ENCODE measurements around the gene MGAT4C.

- TF ChIP-seq, protein P1, sequence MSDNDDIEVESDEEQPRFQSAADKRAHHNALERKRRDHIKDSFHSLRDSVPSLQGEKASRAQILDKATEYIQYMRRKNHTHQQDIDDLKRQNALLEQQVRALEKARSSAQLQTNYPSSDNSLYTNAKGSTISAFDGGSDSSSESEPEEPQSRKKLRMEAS (IDR thresholded peaks at IDR 0.05; ENCODE audit: insufficient read depth, insufficient read length): no peak
- TF ChIP-seq, protein P2, sequence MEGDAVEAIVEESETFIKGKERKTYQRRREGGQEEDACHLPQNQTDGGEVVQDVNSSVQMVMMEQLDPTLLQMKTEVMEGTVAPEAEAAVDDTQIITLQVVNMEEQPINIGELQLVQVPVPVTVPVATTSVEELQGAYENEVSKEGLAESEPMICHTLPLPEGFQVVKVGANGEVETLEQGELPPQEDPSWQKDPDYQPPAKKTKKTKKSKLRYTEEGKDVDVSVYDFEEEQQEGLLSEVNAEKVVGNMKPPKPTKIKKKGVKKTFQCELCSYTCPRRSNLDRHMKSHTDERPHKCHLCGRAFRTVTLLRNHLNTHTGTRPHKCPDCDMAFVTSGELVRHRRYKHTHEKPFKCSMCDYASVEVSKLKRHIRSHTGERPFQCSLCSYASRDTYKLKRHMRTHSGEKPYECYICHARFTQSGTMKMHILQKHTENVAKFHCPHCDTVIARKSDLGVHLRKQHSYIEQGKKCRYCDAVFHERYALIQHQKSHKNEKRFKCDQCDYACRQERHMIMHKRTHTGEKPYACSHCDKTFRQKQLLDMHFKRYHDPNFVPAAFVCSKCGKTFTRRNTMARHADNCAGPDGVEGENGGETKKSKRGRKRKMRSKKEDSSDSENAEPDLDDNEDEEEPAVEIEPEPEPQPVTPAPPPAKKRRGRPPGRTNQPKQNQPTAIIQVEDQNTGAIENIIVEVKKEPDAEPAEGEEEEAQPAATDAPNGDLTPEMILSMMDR (IDR thresholded peaks at IDR 0.05; ENCODE audit: extremely low read depth in 1 of 2, insufficient read depth in 1 of 2, low read depth in 1 of 2, low read length in 2 of 2): no peak
- no peak for TF ChIP-seq POLR2A (IDR thresholded peaks at IDR 0.05; ENCODE audit: low read depth, low read length)
- no peak for TF ChIP-seq EZH2 (IDR thresholded peaks at IDR 0.05; ENCODE audit: borderline replicate concordance, low read depth, low read length, severe bottlenecking)
- TF ChIP-seq MYC (IDR thresholded peaks at IDR 0.05; ENCODE audit: low read depth, low read length): no peak
Measured at GRCh38 chr12:86186449-86186848, 69.7 kb downstream of the MGAT4C start.

Data from endothelial cell of umbilical vein (primary cell).